Epithelial cell of prostate (primary cell): ENCODE results near the gene SLAMF9.

ENCODE experiments used
- DNase-seq: peaks from one replicate; pipeline ENCODE4 v3.0.0-alpha.2; 2011; ENCODE audit warnings: low read depth, low spot score
- H3K27ac ChIP-seq: fragments of 450-650 bp; 2 replicates; pipeline ENCODE4 v1.5.1; 2017; ENCODE audit warnings: mild to moderate bottlenecking

SLAMF9 gene

GRCh38 chr1:159977364-159978106 is 23.5 kb upstream of the SLAMF9 start:
- no peak for DNase-seq
- no peak overlapping the region for H3K27ac ChIP-seq

GRCh38 chr1:159974350-159974965 is 20.4 kb upstream of the SLAMF9 start:
- H3K27ac ChIP-seq = no peak overlapping the region
- DNase-seq = no peak

- no peak overlapping the region for H3K27ac ChIP-seq
Observed at GRCh38 chr1:159973350-159973940, 19.4 kb upstream of the SLAMF9 start.

GRCh38 chr1:159972443-159973205 is 18.6 kb upstream of the SLAMF9 start:
- no peak overlapping the region for H3K27ac ChIP-seq
- DNase-seq = no peak

More at GRCh38 chr1:159973350-159973940, 19.4 kb upstream of the SLAMF9 start:
- no peak for DNase-seq

- no peak overlapping the region for H3K27ac ChIP-seq
- no peak for DNase-seq
Observed at GRCh38 chr1:159970932-159971342, 16.9 kb upstream of the SLAMF9 start.

GRCh38 chr1:159968901-159969300 is 14.9 kb upstream of the SLAMF9 start:
- no peak for DNase-seq
- H3K27ac ChIP-seq = no peak overlapping the region

GRCh38 chr1:159965263-159965662 is 11.2 kb upstream of the SLAMF9 start:
- no peak overlapping the region for H3K27ac ChIP-seq
- no peak for DNase-seq

- no peak for DNase-seq
- H3K27ac ChIP-seq = no peak overlapping the region
Observed at GRCh38 chr1:159964144-159964543, 10.1 kb upstream of the SLAMF9 start.

GRCh38 chr1:159962176-159962575 is 8.1 kb upstream of the SLAMF9 start:
- peak overlapping the region; percentile 98 for H3K27ac ChIP-seq
- no peak for DNase-seq

- peak overlapping the region; percentile 98 for H3K27ac ChIP-seq
- no peak for DNase-seq
Observed at GRCh38 chr1:159961636-159962035, 7.6 kb upstream of the SLAMF9 start.

GRCh38 chr1:159960721-159961381 is 6.8 kb upstream of the SLAMF9 start:
- peak overlapping the region; percentile 98 for H3K27ac ChIP-seq
- peak; percentile 86 for DNase-seq

- H3K27ac ChIP-seq = peak overlapping the region; percentile 98
- DNase-seq = peak; percentile 70
Observed at GRCh38 chr1:159959451-159959850, 5.4 kb upstream of the SLAMF9 start.

- peak overlapping the region; percentile 98 for H3K27ac ChIP-seq
- no peak for DNase-seq
Observed at GRCh38 chr1:159958719-159959380, 4.8 kb upstream of the SLAMF9 start.

GRCh38 chr1:159957824-159958268 is 3.8 kb upstream of the SLAMF9 start:
- peak overlapping the region; percentile 98 for H3K27ac ChIP-seq
- DNase-seq = no peak

GRCh38 chr1:159955456-159955855 is 1.4 kb upstream of the SLAMF9 start:
- no peak for DNase-seq
- peak overlapping the region; percentile 81 for H3K27ac ChIP-seq

- no peak for DNase-seq
- peak overlapping the region; percentile 81 for H3K27ac ChIP-seq
Observed at GRCh38 chr1:159952932-159953331, 1.1 kb downstream of the SLAMF9 start.

GRCh38 chr1:159951551-159951950 is 2.5 kb downstream of the SLAMF9 start:
- H3K27ac ChIP-seq = no peak overlapping the region
- DNase-seq = no peak

GRCh38 chr1:159951016-159951415 is 3.0 kb downstream of the SLAMF9 start:
- no peak overlapping the region for H3K27ac ChIP-seq
- no peak for DNase-seq

GRCh38 chr1:159949981-159950381 is 4.1 kb downstream of the SLAMF9 start:
- H3K27ac ChIP-seq = no peak overlapping the region
- no peak for DNase-seq

- DNase-seq = no peak
Observed at GRCh38 chr1:159949123-159949522, 4.9 kb downstream of the SLAMF9 start.

More at GRCh38 chr1:159949123-159949522, 4.9 kb downstream of the SLAMF9 start:
- peak overlapping the region; percentile 3 for H3K27ac ChIP-seq
